ENCODE measurements around the gene LCN6. TPM values are rescaled to one million over a fixed set of nuclear protein-coding genes. Genes with fewer than 3 reads are reported as not detected.
"Not testable (repeated sequence)": the region's sequence is repeated elsewhere in the genome, so short reads cannot be mapped to it uniquely, and the experiment has no call there.

Gene LCN6, protein sequence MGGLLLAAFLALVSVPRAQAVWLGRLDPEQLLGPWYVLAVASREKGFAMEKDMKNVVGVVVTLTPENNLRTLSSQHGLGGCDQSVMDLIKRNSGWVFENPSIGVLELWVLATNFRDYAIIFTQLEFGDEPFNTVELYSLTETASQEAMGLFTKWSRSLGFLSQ
- total RNA-seq, result 0.13 TPM in 1 of 2 replicates, not detected in the other

DNA sequence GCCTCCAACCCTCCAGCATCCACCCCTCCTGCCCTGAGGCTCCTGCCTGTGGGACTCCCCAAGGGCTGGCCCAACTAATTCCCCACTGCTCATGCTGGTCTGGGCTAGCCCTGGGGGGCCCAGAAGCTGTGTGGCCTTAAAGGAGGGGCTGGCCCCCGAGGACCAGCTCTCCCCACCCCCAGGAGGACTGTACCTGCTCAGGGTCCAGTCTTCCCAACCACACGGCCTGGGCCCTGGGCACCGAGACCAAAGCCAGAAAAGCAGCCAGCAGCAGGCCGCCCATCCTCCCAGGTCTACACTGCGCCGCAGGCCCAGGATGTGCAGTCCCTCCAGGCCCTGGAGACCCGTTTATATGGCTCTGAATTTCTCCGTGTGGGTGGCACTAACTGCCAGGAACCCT, at the start of gene LCN6:
Gene LCN6, minus strand, starts transcription at position 325 of the 400 bp plus-strand sequence. Its CDS starts 42 bp downstream, at position 283.
- no peak for DNase-seq (ENCODE audit: low read depth in 2 of 2)

DNA sequence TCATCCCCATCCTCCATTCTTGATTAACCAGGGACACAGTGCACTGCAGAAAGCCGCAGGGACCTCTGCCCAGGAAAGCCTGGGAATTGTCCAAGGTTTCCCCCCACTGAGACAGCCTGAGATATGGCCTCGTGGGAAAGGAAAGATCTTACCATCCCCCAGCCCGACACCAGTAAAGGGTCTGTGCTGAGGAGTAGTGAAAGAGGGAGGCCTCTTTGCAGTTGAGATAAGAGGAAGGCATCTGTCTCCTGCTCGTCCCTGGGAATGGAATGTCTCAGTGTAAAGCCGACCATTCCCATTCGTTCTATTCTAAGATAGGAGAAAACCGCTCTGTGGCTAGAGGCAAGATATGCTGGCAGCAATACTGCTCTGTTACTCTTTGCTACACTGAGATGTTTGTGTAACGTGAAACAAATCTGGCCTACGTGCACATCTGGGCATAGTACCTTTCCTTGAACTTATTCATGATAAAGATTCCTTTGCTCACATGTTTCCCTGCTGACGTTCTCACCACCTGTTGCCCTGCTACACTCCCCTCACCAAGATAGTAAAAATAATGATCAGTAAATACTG, 48.5 kb upstream of the LCN6 start:
- not testable (repeated sequence) for DNase-seq (ENCODE audit: low read depth in 2 of 2)

DNA sequence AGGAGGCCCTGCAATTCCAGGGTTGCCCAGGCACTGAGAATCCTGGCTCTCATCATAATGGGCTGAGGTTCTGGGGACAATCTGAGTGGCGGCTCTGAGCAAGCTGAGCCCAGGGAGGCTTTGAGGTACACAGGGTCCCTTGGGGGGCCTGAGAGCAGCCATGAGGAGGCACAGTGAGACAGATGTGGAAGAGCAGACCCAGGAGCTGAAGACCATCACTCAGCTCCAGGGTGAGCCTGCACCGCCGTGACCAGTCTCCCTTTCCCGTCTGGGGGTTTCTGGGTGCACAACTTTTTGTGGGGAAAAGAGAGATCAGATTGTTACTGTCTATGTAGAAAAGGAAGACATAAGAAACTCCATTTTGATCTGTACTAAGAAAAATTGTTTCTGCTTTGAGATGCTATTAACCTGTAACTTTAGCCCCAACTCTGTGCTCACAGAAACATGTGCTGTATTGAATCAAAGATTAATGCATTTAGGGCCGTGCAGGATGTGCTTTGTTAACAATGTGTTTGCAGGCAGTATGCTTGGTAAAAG, 48.0 kb upstream of the LCN6 start, which contains the start of gene CCDC183:
Gene CCDC183, plus strand, starts transcription at position 101 of the 537 bp plus-strand sequence. Its CDS starts 60 bp downstream, at position 161.
- DNase-seq (ENCODE audit: low read depth in 2 of 2), result no peak

DNA sequence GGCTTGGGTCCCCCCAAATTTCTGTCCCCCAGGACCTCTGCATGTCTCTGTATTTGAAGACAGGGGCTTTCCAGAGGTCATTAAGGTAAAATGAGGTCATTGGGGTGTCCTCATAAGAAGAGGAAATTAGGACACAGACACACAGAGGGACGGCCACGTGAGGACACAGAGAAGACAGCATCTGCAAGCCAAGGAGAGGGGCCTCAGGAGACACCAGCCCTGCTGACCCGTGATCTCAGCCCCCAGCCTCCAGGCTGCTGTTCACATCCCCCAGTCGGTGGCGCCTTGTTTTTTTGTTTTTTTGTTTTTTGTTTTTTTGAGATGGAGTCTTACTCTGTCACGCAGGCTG, 46.6 kb upstream of the LCN6 start:
- no peak for DNase-seq (ENCODE audit: low read depth in 2 of 2)

DNA sequence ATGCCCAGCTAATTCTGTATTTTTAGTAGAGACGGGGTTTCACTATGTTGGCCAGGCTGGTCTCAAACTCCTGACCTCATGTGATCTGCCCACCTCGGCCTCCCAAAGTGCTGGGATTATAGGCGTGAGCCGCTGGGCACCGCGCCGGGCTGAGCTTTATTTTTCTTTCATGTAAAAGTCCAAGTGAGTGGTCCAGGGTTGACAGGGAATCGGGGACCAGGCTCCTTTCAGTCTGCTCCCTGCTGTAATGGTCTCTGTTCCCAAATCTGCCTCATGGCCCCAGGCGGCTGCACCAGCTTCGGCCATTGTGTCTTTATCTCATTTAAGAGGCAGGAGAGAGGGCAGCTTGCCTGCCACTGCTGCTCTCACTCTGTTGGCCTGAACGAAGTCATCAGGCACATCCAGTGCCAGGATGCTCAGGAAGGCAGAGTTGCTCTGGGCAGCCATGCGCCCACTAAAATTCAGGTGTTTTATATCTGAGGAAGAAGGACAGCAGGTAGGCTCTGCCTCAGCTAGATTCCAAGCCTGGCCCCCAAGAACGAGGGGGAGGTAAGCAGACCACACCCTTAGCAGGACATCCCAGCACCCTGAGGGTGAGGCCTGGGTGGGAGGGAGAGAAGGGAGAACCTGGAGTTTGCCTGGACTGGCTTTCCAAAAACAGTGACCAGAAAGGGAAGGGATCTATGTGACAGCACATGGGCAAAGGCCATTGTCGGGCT, 46.1 kb upstream of the LCN6 start:
- DNase-seq (ENCODE audit: low read depth in 2 of 2), result no peak

DNA sequence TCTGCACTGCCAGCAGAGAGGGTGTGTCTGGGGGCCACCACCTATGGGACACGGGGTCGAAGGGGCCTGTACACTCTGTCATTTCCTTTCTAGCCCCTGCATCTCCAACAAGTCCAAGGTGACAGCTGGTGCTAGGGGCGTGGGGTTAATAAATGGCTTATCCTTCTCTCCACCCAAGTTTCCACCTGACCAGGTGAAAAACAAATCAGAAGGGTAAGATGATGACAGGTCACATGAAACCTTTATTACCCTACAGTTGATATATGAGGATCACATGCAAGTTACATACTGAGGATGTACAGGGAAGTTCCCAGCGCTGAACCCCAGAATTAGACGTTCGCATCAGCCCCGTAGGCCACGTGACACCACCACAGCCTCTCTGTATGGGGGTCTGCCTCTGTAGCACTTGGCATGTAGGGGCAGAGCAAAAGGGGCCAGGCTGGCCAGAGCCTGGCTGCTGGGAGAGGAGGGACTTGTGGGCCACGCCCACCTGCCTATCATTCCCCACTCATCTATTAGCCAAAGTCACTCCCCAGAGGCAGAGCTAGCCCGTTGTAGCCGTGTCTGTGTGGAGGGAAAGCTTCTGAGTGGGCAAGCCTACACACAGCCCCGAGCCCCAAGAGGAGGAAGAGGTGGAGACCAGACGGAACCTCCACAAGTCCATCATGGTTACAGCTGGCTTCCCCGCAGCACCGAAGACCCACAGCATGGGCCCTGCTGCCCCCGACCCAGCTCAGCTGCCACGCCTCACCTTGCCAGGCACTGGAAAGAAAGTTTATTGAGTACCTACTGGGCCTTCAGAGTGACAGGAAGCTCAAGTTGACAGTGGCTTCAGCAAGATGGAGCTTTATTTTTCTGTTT, 45.0 kb upstream of the LCN6 start:
- DNase-seq (ENCODE audit: low read depth in 2 of 2), result no peak

DNA sequence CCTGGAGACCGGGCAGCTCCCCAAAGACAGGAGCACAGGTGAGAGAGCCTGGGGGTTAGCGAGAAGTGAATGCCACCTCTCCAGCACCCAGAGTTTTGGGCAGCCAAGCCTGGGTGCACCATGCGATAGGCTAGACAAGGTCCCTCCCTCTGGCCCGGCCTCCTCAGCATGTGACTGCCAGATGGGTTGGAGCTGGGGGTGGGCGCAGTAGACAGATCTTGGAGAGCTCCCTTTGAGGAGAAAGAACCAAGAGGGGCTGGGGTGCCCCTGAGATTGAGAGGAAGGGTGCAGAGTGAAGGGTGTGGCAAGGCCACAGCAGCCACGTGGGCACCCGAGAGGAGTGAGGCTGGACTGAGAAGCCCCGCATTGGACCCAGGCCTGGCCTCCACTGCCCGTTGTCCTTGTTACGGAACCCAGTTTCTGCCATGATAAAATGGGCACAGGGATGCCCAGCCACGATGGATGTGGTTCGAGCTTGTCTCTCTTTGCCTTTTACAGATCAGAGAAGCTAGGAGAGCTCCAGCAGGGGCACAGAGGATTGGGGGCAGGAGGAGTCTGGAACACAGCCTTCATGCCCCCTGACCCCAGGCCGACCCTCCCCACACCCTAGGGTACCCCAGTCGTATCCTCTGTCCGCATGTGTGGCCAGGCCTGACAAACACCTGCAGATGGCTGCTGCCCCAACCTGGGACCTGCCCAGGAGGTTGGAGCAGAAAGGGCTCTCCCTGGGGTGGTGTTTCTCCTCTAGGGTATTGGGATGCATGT, 44.2 kb upstream of the LCN6 start:
- DNase-seq (ENCODE audit: low read depth in 2 of 2), result no peak

DNA sequence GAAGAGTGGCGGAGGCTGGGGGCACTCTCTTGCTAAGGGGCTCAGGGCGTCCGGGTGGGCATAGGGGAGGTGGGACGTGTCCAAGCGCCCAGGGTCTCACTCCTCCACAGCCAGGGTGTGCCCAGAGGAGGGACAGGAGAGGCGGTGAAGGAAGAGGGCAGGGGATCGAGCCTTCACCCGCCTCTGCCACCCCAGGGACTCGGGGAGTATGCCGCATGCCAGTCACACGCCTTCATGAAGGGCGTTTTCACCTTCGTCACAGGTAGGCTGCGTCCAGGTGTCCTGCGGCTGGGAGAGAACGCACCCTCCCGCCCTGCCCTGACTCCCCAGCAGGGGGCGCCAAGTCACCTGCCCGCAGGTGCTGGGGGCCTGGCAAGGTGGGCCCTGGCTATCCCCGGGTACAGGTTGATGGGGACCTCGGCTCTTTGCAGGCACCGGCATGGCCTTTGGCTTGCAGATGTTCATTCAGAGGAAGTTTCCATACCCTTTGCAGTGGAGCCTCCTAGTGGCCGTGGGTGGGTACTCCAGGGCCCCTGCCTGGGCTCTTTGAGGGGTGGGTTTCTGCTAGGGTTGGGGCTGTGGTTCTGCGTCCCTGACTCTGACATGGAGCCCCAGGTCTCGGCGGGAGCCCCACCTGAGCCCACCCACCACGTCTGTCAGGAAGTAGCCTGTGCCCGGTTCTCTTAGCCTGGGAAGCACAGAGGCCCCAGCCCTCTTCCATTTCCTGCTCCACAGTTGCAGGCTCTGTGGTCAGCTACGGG, 43.4 kb upstream of the LCN6 start:
- DNase-seq (ENCODE audit: low read depth in 2 of 2), result peak in 1 of 2 donors; percentile 29

DNA sequence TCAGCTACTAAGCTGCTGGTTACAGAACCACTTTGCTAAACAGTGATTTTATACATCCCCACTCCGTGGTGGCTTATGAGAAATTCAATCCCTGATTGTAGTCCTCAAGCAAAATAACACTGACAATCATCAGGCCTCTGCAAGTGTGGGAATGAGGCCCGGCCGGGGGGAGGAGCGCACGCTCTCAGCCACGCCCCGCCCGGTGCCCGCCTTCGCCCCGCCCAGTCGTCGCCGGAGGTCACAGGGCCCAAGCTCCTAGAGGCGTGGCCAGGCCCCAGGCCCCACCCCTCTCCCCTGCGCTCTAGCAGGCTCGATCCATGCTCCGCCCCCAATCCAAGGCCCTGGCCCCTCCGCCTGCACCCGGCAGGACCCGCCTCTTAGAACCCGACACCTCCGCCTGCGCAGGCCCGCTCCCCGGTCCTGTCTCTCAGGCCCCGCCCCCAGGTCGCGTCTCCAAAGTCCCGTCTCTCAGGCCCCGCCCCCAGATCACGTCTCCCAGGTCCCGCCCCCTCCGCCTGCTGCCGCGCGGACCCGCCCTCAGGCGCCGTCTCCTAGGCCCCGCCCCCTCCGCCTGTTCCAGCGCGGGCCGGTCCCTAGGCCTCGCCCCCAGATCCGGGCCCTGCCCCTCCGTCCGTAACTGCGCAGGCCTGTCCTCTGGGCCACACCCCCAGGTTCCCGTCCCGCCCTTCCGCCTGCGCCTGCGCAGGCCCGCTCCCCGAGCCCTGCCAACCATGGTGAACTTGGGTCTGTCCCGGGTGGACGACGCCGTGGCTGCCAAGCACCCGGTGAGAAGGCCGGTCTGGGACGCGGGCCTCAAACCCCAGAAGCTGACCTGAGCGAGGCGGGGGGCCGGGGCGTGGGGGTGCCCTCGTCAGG, 42.6 kb upstream of the LCN6 start, which contains the start of gene TMEM141:
Gene TMEM141, plus strand, starts transcription at position 705 of the 876 bp plus-strand sequence. Its CDS starts 27 bp downstream, at position 732.
- peak; percentile 97 to 99 for DNase-seq (ENCODE audit: low read depth in 2 of 2)

DNA sequence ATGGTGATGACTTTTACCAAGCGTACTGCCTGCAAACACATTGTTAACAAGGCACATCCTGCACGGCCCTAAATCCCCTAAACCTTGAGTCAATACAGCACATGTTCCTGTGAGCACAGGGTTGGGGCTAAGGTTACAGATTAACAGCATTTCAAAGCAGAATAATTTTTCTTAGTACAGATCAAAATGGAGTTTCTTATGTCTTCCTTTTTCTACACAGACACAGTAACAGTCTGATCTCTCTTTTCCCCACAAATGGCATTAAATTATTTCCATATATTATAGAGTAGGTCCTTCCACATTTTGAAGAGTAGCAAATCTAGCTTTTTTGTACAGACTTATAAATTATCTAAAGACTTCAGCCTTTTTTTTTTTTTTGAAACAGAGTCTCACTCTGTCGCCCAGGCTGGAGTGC, 41.2 kb upstream of the LCN6 start:
- no peak for DNase-seq (ENCODE audit: low read depth in 2 of 2)

DNA sequence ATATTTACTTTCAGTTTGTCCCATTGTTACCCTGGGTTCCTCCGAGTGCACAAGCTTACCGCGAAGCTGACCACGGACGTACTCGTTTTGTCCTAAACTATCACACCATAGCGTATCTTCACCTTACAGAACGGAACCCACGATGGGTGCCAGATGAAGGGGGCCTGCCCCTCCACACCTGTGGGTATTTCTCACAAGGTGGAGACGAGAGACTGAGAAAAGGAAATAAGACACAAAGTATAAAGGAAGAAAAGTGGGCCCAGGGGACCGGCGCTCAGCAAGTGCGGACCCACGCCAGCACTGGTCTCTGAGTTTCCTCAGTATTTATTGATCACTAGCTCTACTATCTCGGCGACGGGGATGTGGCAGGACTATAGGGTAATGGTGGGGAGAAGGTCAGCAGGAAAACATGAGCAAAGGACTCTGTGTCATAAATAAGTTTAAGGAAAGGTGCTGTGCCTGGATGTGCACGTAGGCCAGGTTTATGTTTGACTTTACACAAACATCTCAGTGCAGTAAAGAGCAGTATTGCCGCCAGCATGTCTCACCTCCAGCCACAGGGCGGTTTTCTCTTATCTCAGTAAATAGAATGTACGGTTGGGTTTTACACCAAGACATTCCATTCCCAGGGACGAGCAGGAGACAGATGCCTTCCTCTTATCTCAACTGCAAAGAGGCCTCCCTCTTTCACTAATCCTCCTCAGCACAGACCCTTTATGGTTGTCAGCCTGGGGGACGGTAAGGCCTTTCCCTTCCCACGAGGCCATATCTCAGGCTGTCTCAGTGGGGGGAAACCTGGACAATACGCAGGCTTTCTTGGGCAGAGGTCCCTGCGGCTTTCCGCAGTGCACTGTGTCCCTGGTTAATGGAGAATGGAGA, 40.6 kb upstream of the LCN6 start:
- DNase-seq (ENCODE audit: low read depth in 2 of 2), result not testable (repeated sequence)

DNA sequence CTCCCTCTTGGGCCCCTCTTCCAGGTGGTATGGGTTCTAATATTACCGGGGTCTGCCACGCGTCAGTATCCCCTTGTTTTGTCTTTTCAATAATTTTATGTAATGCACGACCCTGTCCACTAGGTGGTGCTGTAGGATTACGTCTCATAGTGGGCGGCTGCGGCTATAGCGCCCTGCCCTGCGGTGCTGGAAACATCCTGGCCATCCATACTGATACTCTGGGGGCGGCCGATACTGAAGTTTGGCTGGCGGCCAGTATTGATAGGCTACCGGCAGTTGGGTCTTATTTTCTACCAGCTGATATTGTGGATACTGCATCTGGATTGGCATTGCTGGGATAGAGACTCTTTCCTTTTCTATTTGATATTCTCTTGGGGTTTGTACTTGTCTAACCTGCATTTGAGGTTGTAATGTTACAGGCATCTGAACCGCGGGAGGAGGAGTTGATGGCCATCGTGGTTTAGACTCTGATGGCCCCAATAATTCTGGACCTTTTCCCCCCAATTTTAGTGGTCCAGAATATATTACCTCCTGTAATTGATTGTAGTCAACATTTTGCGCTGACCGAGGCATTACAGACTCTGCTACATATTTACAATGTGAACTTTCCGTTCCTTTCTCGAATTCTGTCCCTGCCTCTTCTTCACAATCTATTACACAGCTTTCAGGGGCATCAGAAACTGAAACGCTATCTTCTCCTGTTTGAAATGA, 39.5 kb upstream of the LCN6 start:
- DNase-seq (ENCODE audit: low read depth in 2 of 2), result peak in 1 of 2 donors; percentile 69

DNA sequence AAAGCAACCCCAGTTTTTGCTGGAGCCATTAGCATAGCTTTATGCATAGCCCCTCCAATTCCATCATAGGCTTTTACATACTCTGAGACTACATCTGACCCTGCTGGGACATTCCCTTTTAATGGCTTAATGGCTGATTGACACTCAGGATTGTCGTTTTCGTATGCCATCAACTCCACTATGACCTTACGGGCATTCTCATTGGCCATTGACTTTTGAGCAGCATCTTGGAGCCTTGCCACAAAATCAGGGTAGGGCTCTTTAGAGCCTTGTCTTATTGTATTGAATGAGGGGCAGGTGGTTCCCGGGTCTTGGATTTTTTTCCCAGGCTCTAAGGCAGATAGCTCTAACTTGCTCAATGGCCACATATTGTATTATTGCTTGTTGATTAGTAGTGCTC, 38.7 kb upstream of the LCN6 start:
- not testable (repeated sequence) for DNase-seq (ENCODE audit: low read depth in 2 of 2)

DNA sequence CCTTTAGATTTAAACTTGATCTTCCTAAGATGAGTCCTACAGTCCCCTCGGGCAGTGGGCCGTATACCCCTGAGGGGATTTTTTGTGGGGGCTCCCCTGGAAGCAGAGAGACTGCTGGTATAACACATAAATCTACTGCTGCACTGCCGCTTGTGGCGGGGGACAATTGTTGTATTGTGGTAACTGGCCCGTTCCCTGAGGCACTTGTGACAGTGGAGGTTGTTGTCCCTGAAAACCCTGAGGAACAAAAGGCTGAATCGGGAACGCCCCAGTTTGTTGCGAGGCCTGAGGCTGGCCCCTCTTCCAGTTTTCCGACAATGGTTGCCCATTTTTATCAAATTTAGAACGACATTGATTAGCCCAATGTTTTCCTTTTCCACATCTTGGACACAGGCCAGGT, 38.1 kb upstream of the LCN6 start:
- no peak for DNase-seq (ENCODE audit: low read depth in 2 of 2)

DNA sequence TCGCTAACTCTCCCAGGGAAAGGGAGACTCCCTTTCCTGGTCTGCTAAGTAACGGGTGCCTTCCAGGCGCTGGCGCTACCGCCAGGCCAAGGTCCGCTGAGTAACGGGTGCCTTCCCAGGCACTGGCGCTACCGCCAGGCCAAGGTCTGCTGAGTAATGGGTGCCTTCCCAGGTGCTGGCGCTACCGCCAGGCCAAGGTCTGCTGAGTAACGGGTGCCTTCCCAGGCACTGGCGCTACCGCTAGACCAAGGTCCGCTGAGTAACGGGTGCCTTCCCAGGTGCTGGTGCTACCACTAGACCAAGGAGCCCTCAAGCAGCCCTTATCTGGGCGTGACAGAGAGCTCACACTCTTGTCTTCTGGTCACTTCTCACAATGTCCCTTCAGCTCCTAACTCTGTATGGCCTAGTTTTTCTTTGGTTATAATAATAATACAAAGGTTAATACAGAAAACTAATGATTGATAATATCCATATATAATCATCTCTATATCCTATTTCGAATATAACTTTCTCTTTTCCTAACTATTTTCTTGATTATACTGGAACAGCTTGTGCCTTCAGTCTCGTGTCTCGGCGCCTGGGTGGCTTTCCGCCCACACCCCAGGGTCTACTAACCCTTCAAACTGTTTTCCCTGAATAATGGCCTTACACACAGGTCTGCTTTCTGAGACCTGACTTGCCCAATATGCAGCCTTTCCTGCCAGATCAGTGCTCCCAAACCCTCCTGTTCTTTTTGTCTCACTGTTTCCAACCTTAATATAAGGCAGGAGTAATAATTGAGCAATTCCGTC, 37.4 kb upstream of the LCN6 start:
- DNase-seq (ENCODE audit: low read depth in 2 of 2), result not testable (repeated sequence)

DNA sequence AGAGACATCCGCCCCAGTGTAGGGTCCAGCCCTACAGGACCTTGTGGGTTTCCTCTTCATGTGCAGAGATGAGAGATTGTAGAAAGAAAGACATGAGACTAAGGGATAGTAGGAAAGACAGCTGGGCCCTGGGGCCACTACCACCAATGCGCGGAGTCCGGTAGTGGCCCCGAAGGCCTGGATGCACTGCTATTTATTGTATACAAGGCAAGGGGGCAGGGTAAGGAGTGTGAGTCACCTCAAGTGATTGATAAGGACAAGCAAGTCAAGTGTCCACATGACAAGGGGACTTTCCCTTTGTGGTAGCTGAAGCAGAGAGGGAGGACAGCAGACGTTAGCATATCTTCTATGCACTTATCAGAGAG, 36.7 kb upstream of the LCN6 start:
- no peak for DNase-seq (ENCODE audit: low read depth in 2 of 2)

Measured in dermis microvascular lymphatic vessel endothelial cell (primary cell).